ENCODE results near the gene MBD5. TPM values are rescaled to one million over a fixed set of nuclear protein-coding genes. Genes with fewer than 3 reads are reported as not detected.

The MBD5 gene
- polyA plus RNA-seq, 3 donors from 2014 or later: 10.0 to 19.2 (median 14.3) TPM

DNA sequence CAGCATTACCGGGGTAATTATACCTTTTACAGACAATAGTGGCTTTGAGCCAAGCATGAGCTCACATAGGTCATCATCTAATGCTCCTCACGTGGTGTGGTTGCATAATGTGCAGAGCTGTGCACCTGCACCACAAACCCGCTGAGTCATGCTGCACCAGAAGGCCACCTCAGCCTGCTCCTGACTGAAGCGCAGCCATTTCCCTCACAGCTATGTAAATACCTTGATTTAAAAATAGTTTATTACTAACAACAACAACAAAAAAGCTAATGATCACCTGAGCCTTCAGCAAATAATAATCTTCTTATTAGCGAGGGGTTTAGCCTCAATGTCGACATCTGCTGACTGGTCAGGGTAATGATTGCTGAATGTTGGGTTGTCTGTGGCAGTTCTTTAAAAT, 238.8 kb downstream of the MBD5 start:
- Mint-ChIP-seq H3K4me3 (no peak overlapping the region), H3K27me3 (ENCODE audit: low read depth in 3 of 3) (peaks cover 0 to 3% (median 0%) of the 10 kb centered on the region in 3 donors), H3K27ac (no peak overlapping the region), H3K9me3 (no peaks in the 10 kb centered on the region), H3K4me1 (peaks cover 0 to 12% of the 10 kb centered on the region in 2 donors), H3K36me3 (peaks cover 28 to 42% (median 30%) of the 10 kb centered on the region in 3 donors)
- DNase-seq: no peak

DNA sequence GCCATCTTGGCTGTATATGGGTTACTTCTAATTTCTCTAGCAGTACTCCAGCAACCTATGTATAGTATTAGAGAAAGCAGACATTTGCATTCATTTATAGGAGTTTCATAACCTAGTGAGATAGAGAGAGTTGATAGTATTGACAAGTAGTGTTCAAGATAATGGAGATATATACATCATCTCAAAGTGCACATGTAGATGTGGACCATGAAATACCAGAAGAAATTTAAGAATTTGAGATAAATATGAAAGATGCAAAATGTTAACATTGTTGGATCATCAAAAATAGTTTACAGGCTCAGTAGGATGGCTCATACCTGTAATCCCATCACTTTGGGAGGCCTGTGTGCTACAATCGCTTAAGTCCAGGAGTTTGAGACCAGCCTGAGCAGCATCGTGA, 243.0 kb downstream of the MBD5 start:
- H3K9me3 Mint-ChIP-seq: no peaks in the 10 kb centered on the region
- H3K27ac Mint-ChIP-seq: no peak overlapping the region
- peaks cover 0 to 12% of the 10 kb centered on the region in 2 donors for H3K4me1 Mint-ChIP-seq
- DNase-seq: no peak
- H3K36me3 Mint-ChIP-seq: peaks cover 12 to 21% (median 14%) of the 10 kb centered on the region in 3 donors
- H3K27me3 Mint-ChIP-seq (ENCODE audit: low read depth in 3 of 3): no peaks in the 10 kb centered on the region
- no peak overlapping the region for H3K4me3 Mint-ChIP-seq

DNA sequence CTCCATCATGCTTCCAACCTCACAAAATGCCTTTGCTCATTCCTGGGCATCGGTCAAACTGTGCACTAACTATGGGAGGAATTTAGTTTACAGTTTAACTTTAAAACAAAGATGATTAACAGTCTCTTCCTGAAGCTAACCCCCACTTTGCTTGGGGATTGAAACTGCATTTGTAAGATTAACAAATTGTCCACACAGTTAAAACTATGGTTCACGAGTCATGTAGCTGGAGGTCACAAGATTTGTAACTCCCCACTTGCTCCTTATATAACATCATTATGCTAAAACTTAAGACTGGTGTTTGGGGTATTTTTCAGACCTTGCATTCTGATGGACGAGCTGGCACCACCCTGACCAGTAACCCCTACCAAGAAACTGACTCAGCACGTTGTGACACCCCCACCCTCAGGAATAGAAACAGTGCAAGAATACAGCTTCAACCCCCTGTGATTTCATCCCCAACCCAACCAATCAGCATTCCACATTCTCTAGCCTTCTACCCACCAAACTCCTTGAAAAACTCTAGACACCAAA, 252.3 kb downstream of the MBD5 start:
- Mint-ChIP-seq H3K4me3 (no peak overlapping the region), H3K36me3 (peaks cover 10 to 19% (median 17%) of the 10 kb centered on the region in 3 donors), H3K9me3 (no peaks in the 10 kb centered on the region), H3K27ac (no peak overlapping the region), H3K4me1 (peaks cover 0 to 5% of the 10 kb centered on the region in 2 donors), H3K27me3 (ENCODE audit: low read depth in 3 of 3) (peaks cover 0 to 2% (median 0%) of the 10 kb centered on the region in 3 donors)
- no peak for DNase-seq

GRCh38 chr2:148279216-148279615, 258.3 kb downstream of the MBD5 start:
- Mint-ChIP-seq H3K9me3 (no peaks in the 10 kb centered on the region), H3K27me3 (ENCODE audit: low read depth in 3 of 3) (peaks cover 0 to 1% (median 0%) of the 10 kb centered on the region in 3 donors), H3K27ac (no peak overlapping the region), H3K36me3 (peaks cover 0 to 9% (median 3%) of the 10 kb centered on the region in 3 donors), H3K4me3 (no peak overlapping the region), H3K4me1 (peaks cover 1 to 5% of the 10 kb centered on the region in 2 donors)
- no peak for DNase-seq

GRCh38 chr2:148282201-148282600, 261.3 kb downstream of the MBD5 start:
- Mint-ChIP-seq H3K27ac (no peak overlapping the region), H3K9me3 (no peaks in the 10 kb centered on the region), H3K4me3 (no peak overlapping the region), H3K4me1 (peaks cover 0 to 1% of the 10 kb centered on the region in 2 donors), H3K36me3 (peaks cover 0 to 10% (median 9%) of the 10 kb centered on the region in 3 donors), H3K27me3 (ENCODE audit: low read depth in 3 of 3) (peaks cover 0 to 1% (median 0%) of the 10 kb centered on the region in 3 donors)
- DNase-seq: no peak

- H3K4me3 Mint-ChIP-seq: no peak overlapping the region
- H3K4me1 Mint-ChIP-seq: no peaks in the 10 kb centered on the region
- no peaks in the 10 kb centered on the region for H3K27me3 Mint-ChIP-seq (ENCODE audit: low read depth in 3 of 3)
- no peaks in the 10 kb centered on the region for H3K9me3 Mint-ChIP-seq
- H3K36me3 Mint-ChIP-seq: peaks cover 8 to 36% (median 17%) of the 10 kb centered on the region in 3 donors
- no peak for DNase-seq
- no peak overlapping the region for H3K27ac Mint-ChIP-seq
Observed at GRCh38 chr2:148292431-148292830, 271.5 kb downstream of the MBD5 start.

GRCh38 chr2:148298196-148298595, 277.3 kb downstream of the MBD5 start:
- H3K4me3 Mint-ChIP-seq: no peak overlapping the region
- peaks cover 12 to 30% (median 18%) of the 10 kb centered on the region in 3 donors for H3K36me3 Mint-ChIP-seq
- peaks cover 0 to 3% (median 0%) of the 10 kb centered on the region in 3 donors for H3K27me3 Mint-ChIP-seq (ENCODE audit: low read depth in 3 of 3)
- no peaks in the 10 kb centered on the region for H3K9me3 Mint-ChIP-seq
- no peak for DNase-seq
- no peaks in the 10 kb centered on the region for H3K4me1 Mint-ChIP-seq
- H3K27ac Mint-ChIP-seq: no peak overlapping the region

DNA sequence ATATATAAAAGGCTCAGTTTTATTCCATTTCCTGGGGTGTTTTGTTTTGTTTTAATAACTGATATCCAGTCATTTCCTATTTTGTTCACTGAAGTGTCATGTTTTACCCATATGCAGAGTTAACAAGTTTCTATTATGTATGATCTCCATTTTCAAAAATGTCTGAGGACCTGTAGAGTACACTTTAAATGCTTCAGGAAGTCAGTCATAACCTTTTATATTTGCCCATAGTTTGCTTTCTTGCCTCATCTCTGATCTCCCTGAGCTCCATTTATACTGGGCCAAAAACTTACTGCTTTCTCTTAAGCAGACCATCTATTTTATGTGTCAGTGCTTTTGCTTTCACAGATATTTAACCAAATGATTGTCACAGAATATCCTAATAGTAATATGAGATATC, 278.7 kb downstream of the MBD5 start:
- Mint-ChIP-seq H3K9me3 (no peaks in the 10 kb centered on the region), H3K4me1 (no peaks in the 10 kb centered on the region), H3K36me3 (peaks cover 12 to 24% (median 13%) of the 10 kb centered on the region in 3 donors), H3K27ac (no peak overlapping the region), H3K27me3 (ENCODE audit: low read depth in 3 of 3) (peaks cover 0 to 3% (median 0%) of the 10 kb centered on the region in 3 donors), H3K4me3 (no peak overlapping the region)
- DNase-seq: no peak

- Mint-ChIP-seq H3K4me3 (no peak overlapping the region), H3K27ac (no peak overlapping the region), H3K27me3 (ENCODE audit: low read depth in 3 of 3) (peaks cover 0 to 3% (median 0%) of the 10 kb centered on the region in 3 donors), H3K9me3 (no peaks in the 10 kb centered on the region), H3K4me1 (no peaks in the 10 kb centered on the region), H3K36me3 (peaks cover 6 to 20% (median 12%) of the 10 kb centered on the region in 3 donors)
- no peak for DNase-seq
Observed at GRCh38 chr2:148300544-148300943, 279.7 kb downstream of the MBD5 start.

DNA sequence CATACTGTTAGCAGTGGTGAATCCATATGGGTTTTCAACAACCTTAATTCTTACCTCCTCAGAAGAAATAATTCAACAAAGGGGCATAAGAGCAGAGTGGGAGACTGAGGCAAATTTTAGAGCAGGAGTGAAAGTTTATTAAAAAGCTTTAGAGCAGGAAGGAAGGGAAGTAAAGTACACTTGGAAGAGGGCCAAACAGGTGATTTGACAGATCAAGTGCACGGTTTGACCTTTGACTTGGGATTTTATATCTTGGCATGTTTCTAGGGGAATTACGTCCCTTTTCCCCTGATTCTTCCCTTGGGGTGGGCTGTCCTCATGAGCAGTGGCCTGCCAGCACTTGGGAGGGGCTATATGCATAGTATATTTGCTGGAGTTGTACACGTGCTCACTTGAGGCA, 280.5 kb downstream of the MBD5 start:
- DNase-seq: no peak
- Mint-ChIP-seq H3K27ac (no peak overlapping the region), H3K27me3 (ENCODE audit: low read depth in 3 of 3) (peaks cover 0 to 3% (median 0%) of the 10 kb centered on the region in 3 donors), H3K4me1 (no peaks in the 10 kb centered on the region), H3K9me3 (no peaks in the 10 kb centered on the region), H3K4me3 (no peak overlapping the region), H3K36me3 (peaks cover 6 to 14% (median 6%) of the 10 kb centered on the region in 3 donors)

DNA sequence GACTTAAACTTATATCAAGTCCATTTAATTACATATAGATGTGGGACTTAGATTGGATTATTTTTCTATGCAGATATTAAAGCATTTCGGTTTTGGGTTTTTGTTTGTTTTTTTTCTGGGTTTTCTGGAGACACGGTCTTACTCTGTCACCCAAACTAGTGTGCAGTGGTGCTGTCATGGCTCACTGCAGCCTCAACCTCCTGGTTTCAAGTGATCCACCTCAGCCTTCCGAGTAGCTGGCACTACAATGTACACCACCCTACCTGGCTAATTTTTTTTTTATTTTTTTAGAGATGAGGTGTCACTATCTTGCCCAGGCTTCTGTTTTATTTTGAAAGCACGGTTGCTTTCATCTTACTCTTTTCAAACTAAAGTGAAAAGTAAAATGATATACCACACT, 281.6 kb downstream of the MBD5 start:
- peaks cover 0 to 3% (median 0%) of the 10 kb centered on the region in 3 donors for H3K27me3 Mint-ChIP-seq (ENCODE audit: low read depth in 3 of 3)

GRCh38 chr2:148303161-148303560, 282.3 kb downstream of the MBD5 start:
- Mint-ChIP-seq H3K27me3 (ENCODE audit: low read depth in 3 of 3) (peaks cover 0 to 3% (median under 1%) of the 10 kb centered on the region in 3 donors), H3K9me3 (no peaks in the 10 kb centered on the region), H3K27ac (no peak overlapping the region), H3K36me3 (peaks cover 6 to 7% (median 6%) of the 10 kb centered on the region in 3 donors), H3K4me1 (no peaks in the 10 kb centered on the region), H3K4me3 (no peak overlapping the region)
- no peak for DNase-seq

More for the DNA sequence above, 281.6 kb downstream of the MBD5 start:
- Mint-ChIP-seq H3K4me3 (no peak overlapping the region), H3K27ac (no peak overlapping the region), H3K4me1 (no peaks in the 10 kb centered on the region), H3K9me3 (no peaks in the 10 kb centered on the region), H3K36me3 (peaks cover 6 to 8% (median 6%) of the 10 kb centered on the region in 3 donors)
- no peak for DNase-seq

GRCh38 chr2:148305476-148305875, 284.6 kb downstream of the MBD5 start:
- H3K27ac Mint-ChIP-seq: no peak overlapping the region
- no peak overlapping the region for H3K4me3 Mint-ChIP-seq
- peaks cover 0 to 6% of the 10 kb centered on the region in 2 donors for H3K4me1 Mint-ChIP-seq
- H3K9me3 Mint-ChIP-seq: no peaks in the 10 kb centered on the region
- H3K36me3 Mint-ChIP-seq: peaks cover 4 to 7% (median 7%) of the 10 kb centered on the region in 3 donors
- DNase-seq: no peak
- peaks cover 0 to 3% (median 2%) of the 10 kb centered on the region in 3 donors for H3K27me3 Mint-ChIP-seq (ENCODE audit: low read depth in 3 of 3)

DNA sequence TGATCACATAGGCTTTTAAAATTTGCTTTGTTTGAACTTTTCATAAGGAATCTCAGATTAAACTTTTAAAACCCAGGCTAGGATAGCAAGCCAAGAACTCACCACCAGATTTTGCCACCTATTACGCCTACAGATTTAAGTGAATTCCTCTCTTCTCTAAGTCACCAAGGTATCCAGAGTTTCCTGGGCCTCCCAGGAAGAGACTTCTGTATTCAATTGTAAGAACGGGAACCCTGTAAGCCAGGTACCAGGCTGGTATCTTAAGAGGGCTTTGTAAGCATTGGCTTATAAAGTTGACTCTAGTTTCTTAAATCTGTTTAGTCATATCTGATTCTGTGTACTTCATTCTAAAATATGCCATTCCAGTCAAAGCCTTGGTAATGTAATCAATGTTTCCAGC, 285.1 kb downstream of the MBD5 start:
- DNase-seq: no peak
- H3K9me3 Mint-ChIP-seq: no peaks in the 10 kb centered on the region
- H3K4me3 Mint-ChIP-seq: no peak overlapping the region
- no peak overlapping the region for H3K27ac Mint-ChIP-seq
- peaks cover 4 to 13% (median 7%) of the 10 kb centered on the region in 3 donors for H3K36me3 Mint-ChIP-seq
- peaks cover 0 to 3% (median 2%) of the 10 kb centered on the region in 3 donors for H3K27me3 Mint-ChIP-seq (ENCODE audit: low read depth in 3 of 3)
- peaks cover 0 to 6% of the 10 kb centered on the region in 2 donors for H3K4me1 Mint-ChIP-seq

GRCh38 chr2:148317598-148317997, 296.7 kb downstream of the MBD5 start:
- Mint-ChIP-seq H3K4me3 (no peak overlapping the region), H3K9me3 (peaks cover 0 to 1% (median 0%) of the 10 kb centered on the region in 6 donors)

More at GRCh38 chr2:148317598-148317997, 296.7 kb downstream of the MBD5 start:
- H3K27ac Mint-ChIP-seq: no peak overlapping the region
- no peak for DNase-seq
- peaks cover 14 to 27% (median 24%) of the 10 kb centered on the region in 3 donors for H3K36me3 Mint-ChIP-seq
- H3K4me1 Mint-ChIP-seq: peaks cover 0 to 3% of the 10 kb centered on the region in 2 donors
- H3K27me3 Mint-ChIP-seq (ENCODE audit: low read depth in 3 of 3): no peaks in the 10 kb centered on the region

Data from immature natural killer cell (primary cell).